SK-N-SH (cell line): ENCODE results near the gene CASKIN2.

ENCODE experiments used
- CTCF ChIP-seq: fragments of 200-600 bp; sonication (generic); IDR thresholded peaks from 2 replicates; pipeline ENCODE4 v1.6.1; 2017; ENCODE audit warnings: antibody characterized with exemption, mild to moderate bottlenecking, moderate library complexity
- MEF2A ChIP-seq: IDR thresholded peaks from 2 replicates; pipeline ENCODE4 v1.4.0; 2012; ENCODE audit warnings: low read depth, borderline replicate concordance
- NRF1 ChIP-seq: IDR thresholded peaks from 2 replicates; pipeline ENCODE4 v1.6.1; 2012; ENCODE audit warnings: low read depth, mild to moderate bottlenecking, low read length
- POLR2AphosphoS5 ChIP-seq: IDR thresholded peaks from 2 replicates; pipeline ENCODE4 v1.6.1; 2012; ENCODE audit warnings: low read depth, low read length
- RAD21 ChIP-seq: IDR thresholded peaks from 2 replicates; pipeline ENCODE4 v1.6.1; 2012; ENCODE audit warnings: mild to moderate bottlenecking, low read length
- SIN3A ChIP-seq: IDR thresholded peaks from 2 replicates; pipeline ENCODE4 v1.6.1; 2012; ENCODE audit warnings: low read depth, mild to moderate bottlenecking, low read length, moderate library complexity, borderline replicate concordance
- TCF12 ChIP-seq: IDR thresholded peaks from 2 replicates; pipeline ENCODE4 v1.4.0; 2012

GRCh38 chr17:75459590-75460267 is 55.6 kb downstream of the CASKIN2 start:
- no peak for TF ChIP-seq MEF2A
- TF ChIP-seq TCF12: no peak
- no peak for TF ChIP-seq SIN3A
- TF ChIP-seq RAD21: no peak
- no peak for TF ChIP-seq POLR2AphosphoS5
- TF ChIP-seq CTCF: no peak
- no peak for TF ChIP-seq NRF1
